ENCODE data around the gene CCDC33. TPM values are rescaled to one million over a fixed set of nuclear protein-coding genes. Genes with fewer than 3 reads are reported as not detected.

The CCDC33 gene
- total and polyA plus RNA-seq, 2 experiments from 2014 or later: 0.63 to 0.86 TPM

- no peaks in the 10 kb centered on the region for H3K27me3 ChIP-seq
- TF ChIP-seq EZH2phosphoT487 (IDR thresholded peaks at IDR 0.05; ENCODE audit: low read depth, severe bottlenecking, unreplicated experiment): no peak
- peak; percentile 41 for TF ChIP-seq CTCF (IDR thresholded peaks at IDR 0.05; ENCODE audit: poor library complexity)
- no peak for TF ChIP-seq EZH2 (IDR thresholded peaks at IDR 0.05; ENCODE audit: borderline replicate concordance)
Measured at GRCh38 chr15:74320352-74321247, 84.5 kb downstream of the CCDC33 start.

DNA sequence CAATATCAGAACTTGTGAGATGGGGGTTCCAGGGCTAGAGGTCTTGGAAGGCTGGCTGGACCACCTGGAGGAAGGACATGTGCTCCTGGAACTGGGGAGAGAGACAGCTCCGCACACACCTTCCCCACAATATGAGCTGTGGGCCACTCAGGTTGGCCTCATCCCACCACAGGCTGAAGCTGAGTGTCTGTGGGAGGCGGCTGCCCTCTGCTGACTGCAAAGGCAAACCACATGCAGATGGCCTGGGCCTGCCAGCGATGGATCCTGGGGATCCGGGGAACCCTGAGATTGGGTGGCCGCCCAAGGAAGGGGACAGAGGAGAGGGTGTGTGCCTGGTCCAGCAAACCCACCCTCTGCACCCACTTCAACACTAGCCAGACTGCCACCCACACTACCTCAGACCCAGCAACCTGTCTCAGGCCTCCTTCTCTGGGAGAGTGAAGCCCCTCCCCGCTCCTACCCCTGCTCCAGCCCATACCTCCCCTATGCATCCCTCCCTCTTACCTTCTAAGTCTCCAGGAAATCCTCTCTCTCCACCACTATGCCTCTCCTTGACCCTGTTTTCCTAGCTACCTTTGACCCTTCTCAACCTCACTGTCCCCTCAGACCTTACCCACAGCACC, 86.5 kb downstream of the CCDC33 start:
- H3K4me2 ChIP-seq: no peak overlapping the region
- peak; percentile 84 for DNase-seq (ENCODE audit: low spot score)
- no peaks in the 10 kb centered on the region for H4K20me1 ChIP-seq (ENCODE audit: insufficient read depth, poor library complexity, severe bottlenecking)
- H3K9me3 ChIP-seq (ENCODE audit: low read depth): no peaks in the 10 kb centered on the region
- peak; percentile 87 for TF ChIP-seq CTCF (IDR thresholded peaks at IDR 0.05; ENCODE audit: poor library complexity)
- no peak for TF ChIP-seq EZH2 (IDR thresholded peaks at IDR 0.05; ENCODE audit: borderline replicate concordance)
- no peaks in the 10 kb centered on the region for H3K79me2 ChIP-seq
- peaks cover 11% of the 10 kb centered on the region for H3K4me1 ChIP-seq (ENCODE audit: insufficient read depth)
- WGBS (ENCODE audit: low lambda C conversion rate, missing lambda C conversion rate): 19% methylated on average over 5 of the region's 6 CpGs
- no peak overlapping the region for H3K4me3 ChIP-seq
- H3K36me3 ChIP-seq (replicated peaks; ENCODE audit: insufficient read depth, low read depth): no peaks in the 10 kb centered on the region
- H3K27ac ChIP-seq: no peak overlapping the region
- no peaks in the 10 kb centered on the region for H3K9me2 ChIP-seq (replicated peaks; ENCODE audit: insufficient read depth)
- H2AFZ ChIP-seq: no peak overlapping the region
- H3K27me3 ChIP-seq: no peaks in the 10 kb centered on the region

More at GRCh38 chr15:74320352-74321247, 84.5 kb downstream of the CCDC33 start:
- Histone ChIP-seq H3K9me3 (ENCODE audit: low read depth) (no peaks in the 10 kb centered on the region), H3K36me3 (replicated peaks; ENCODE audit: insufficient read depth, low read depth) (no peaks in the 10 kb centered on the region), H3K4me1 (ENCODE audit: insufficient read depth) (peaks cover 28% of the 10 kb centered on the region), H4K20me1 (ENCODE audit: insufficient read depth, poor library complexity, severe bottlenecking) (no peaks in the 10 kb centered on the region), H3K4me2 (no peak overlapping the region), H3K79me2 (no peaks in the 10 kb centered on the region), H3K27ac (no peak overlapping the region), H3K4me3 (no peak overlapping the region), H2AFZ (no peak overlapping the region), H3K9me2 (replicated peaks; ENCODE audit: insufficient read depth) (no peaks in the 10 kb centered on the region)
- WGBS (ENCODE audit: low lambda C conversion rate, missing lambda C conversion rate): 90% methylated on average over 10 of the region's 10 CpGs
- peak; percentile 51 for DNase-seq (ENCODE audit: low spot score)

- H3K9me2 ChIP-seq (replicated peaks; ENCODE audit: insufficient read depth): no peaks in the 10 kb centered on the region
- no peak for DNase-seq (ENCODE audit: low spot score)
- H3K4me3 ChIP-seq: no peak overlapping the region
- no peak for TF ChIP-seq EZH2 (IDR thresholded peaks at IDR 0.05; ENCODE audit: borderline replicate concordance)
- no peak for TF ChIP-seq CTCF (IDR thresholded peaks at IDR 0.05; ENCODE audit: poor library complexity)
- no peak for TF ChIP-seq EZH2phosphoT487 (IDR thresholded peaks at IDR 0.05; ENCODE audit: low read depth, severe bottlenecking, unreplicated experiment)
- H3K4me2 ChIP-seq: no peak overlapping the region
- WGBS (ENCODE audit: low lambda C conversion rate, missing lambda C conversion rate): 88% methylated on average over 1 of the region's 3 CpGs
- no peaks in the 10 kb centered on the region for H3K36me3 ChIP-seq (replicated peaks; ENCODE audit: insufficient read depth, low read depth)
- H3K9me3 ChIP-seq (ENCODE audit: low read depth): no peaks in the 10 kb centered on the region
- no peaks in the 10 kb centered on the region for H3K4me1 ChIP-seq (ENCODE audit: insufficient read depth)
- H2AFZ ChIP-seq: no peak overlapping the region
- H3K27ac ChIP-seq: no peak overlapping the region
- H4K20me1 ChIP-seq (ENCODE audit: insufficient read depth, poor library complexity, severe bottlenecking): no peaks in the 10 kb centered on the region
- H3K27me3 ChIP-seq: no peaks in the 10 kb centered on the region
- no peaks in the 10 kb centered on the region for H3K79me2 ChIP-seq
Measured at GRCh38 chr15:74324714-74325113, 88.6 kb downstream of the CCDC33 start.
